H1 (cell line): Measurements from ENCODE around the gene SLPI. TPM values are rescaled to one million over a fixed set of nuclear protein-coding genes. Genes with fewer than 3 reads are reported as not detected.
A peak's percentile ranks its signal among the peaks of the same experiment; 100 is the strongest.

Experiments used
- CEBPB ChIP-seq: IDR thresholded peaks from 2 replicates; pipeline ENCODE4 v1.6.1; 2012; ENCODE audit warnings: low read depth, low read length
- EZH2 ChIP-seq: fragments of 200-600 bp; sonication (generic); IDR thresholded peaks from 2 replicates; pipeline ENCODE4 v1.7.1; 2012; ENCODE audit warnings: low read depth, mild to moderate bottlenecking, moderate library complexity, low read length, inconsistent platforms; ENCODE audit not compliant: severe bottlenecking
- GABPA ChIP-seq: IDR thresholded peaks from 2 replicates; pipeline ENCODE4 v1.6.1; 2011; ENCODE audit warnings: mild to moderate bottlenecking, low read length, moderate library complexity, borderline replicate concordance; ENCODE audit not compliant: insufficient read depth
- HDAC2 ChIP-seq, 2 experiments: fragments of 300-600 bp in 1 of 2; sonication (generic) in 1 of 2; IDR thresholded peaks; 2 replicates each; pipeline ENCODE4 v1.6.1; 2011 to 2012; ENCODE audit warnings: low read depth in 2 of 2, low read length in 2 of 2, mild to moderate bottlenecking in 2 of 2, moderate library complexity in 2 of 2, borderline replicate concordance in 1 of 2, inconsistent platforms in 1 of 2
- MAFK ChIP-seq: IDR thresholded peaks from 2 replicates; pipeline ENCODE4 v1.6.1; 2012; ENCODE audit warnings: low read depth, mild to moderate bottlenecking, improper control_type of control experiment, low read length
- SIX5 ChIP-seq: IDR thresholded peaks from 2 replicates; pipeline ENCODE4 v1.6.1; 2011; ENCODE audit warnings: mild to moderate bottlenecking, low read depth, low read length
- TBP ChIP-seq: IDR thresholded peaks from 2 replicates; pipeline ENCODE4 v1.6.1; 2011; ENCODE audit warnings: low read depth, low read length, improper control_type of control experiment
- ZNF274 ChIP-seq: IDR thresholded peaks from 2 replicates; pipeline ENCODE4 v1.7.0; 2012; ENCODE audit warnings: low read length, borderline replicate concordance; ENCODE audit errors: extremely low read depth
- polyA plus RNA-seq, 7 experiments: library from polyadenylated mRNA; depleted of rRNA in 3 of 7; stranded (reverse) in 5 of 7; unstranded in 2 of 7; fragments of >200 nt in 5 of 7; fragments of 200-250 nt in 2 of 7; gene quantifications; 1 replicate in 5 of 7; 2 replicates in 1 of 7; 4 replicates in 1 of 7; pipeline versions ENCODE4 v1.2.1 to v1.2.3, GENCODE V29; 2011 to 2013; ENCODE audit warnings: missing spikeins in 2 of 7, mixed read lengths in 2 of 7
- total RNA-seq: library from RNA; stranded (reverse); fragmentation: NEBNext Ultra II Directional; extraction: Animal tissue kit (Norgen Biotek cat#: 25700); gene quantifications from 2 replicates; pipeline ENCODE4 v1.2.1, GENCODE V29; 2021
- TF ChIP-seq, protein P1 (sequence below): fragments of 300-600 bp; sonication (generic); IDR thresholded peaks from 2 replicates; pipeline ENCODE4 v1.7.1; 2012; ENCODE audit warnings: low read length, moderate library complexity, mild to moderate bottlenecking, inconsistent platforms; ENCODE audit not compliant: insufficient replicate concordance

SLPI gene
- total and polyA plus RNA-seq, 2 of the 8 experiments (the other 6 are each of a cell fraction or from before 2014, with no cell fraction given) = not detected

DNA sequence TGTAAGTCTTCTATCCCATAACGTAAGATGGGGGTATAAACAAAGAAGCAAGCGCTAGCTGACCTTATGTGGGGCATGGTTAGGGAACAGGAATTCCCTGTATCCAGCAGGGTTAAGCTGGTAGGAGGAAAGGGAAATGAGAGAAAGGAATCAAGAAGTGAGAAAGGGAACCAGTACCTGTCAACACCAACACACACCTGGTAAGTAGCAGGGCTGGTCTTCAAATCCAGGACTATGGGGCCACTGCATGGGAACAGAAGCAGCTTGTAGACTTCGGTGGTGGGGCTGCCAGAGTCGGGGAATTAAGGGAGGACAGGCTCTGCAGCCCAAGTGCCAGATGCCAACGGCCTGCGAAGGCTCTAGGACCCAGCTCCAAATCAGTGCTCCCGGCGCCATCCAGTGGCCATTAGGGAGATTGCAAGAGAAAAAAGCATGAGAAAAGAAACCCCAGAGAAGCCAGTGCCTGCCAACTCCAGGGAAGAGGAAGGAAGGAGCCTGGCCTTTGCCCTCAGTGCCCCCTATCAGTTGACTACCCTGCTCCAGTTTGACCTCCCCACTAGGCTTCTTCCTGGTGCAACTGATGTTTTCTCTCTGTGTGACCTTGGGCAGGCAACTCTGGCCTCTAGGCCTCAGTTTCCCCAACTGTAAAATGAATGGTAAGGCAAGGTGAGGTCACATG is 36.5 kb upstream of the SLPI start (continued):
- no peak for TF ChIP-seq GABPA
- TF ChIP-seq SIX5 = no peak
- TF ChIP-seq ZNF274 = no peak
- TF ChIP-seq HDAC2 (IDR thresholded peaks at IDR 0.05; ENCODE audit: borderline replicate concordance in 1 of 2, low read depth in 2 of 2, low read length in 2 of 2) = no peak
- peak; percentile 91 for TF ChIP-seq TBP
- no peak for TF ChIP-seq CEBPB
- TF ChIP-seq, protein P1, sequence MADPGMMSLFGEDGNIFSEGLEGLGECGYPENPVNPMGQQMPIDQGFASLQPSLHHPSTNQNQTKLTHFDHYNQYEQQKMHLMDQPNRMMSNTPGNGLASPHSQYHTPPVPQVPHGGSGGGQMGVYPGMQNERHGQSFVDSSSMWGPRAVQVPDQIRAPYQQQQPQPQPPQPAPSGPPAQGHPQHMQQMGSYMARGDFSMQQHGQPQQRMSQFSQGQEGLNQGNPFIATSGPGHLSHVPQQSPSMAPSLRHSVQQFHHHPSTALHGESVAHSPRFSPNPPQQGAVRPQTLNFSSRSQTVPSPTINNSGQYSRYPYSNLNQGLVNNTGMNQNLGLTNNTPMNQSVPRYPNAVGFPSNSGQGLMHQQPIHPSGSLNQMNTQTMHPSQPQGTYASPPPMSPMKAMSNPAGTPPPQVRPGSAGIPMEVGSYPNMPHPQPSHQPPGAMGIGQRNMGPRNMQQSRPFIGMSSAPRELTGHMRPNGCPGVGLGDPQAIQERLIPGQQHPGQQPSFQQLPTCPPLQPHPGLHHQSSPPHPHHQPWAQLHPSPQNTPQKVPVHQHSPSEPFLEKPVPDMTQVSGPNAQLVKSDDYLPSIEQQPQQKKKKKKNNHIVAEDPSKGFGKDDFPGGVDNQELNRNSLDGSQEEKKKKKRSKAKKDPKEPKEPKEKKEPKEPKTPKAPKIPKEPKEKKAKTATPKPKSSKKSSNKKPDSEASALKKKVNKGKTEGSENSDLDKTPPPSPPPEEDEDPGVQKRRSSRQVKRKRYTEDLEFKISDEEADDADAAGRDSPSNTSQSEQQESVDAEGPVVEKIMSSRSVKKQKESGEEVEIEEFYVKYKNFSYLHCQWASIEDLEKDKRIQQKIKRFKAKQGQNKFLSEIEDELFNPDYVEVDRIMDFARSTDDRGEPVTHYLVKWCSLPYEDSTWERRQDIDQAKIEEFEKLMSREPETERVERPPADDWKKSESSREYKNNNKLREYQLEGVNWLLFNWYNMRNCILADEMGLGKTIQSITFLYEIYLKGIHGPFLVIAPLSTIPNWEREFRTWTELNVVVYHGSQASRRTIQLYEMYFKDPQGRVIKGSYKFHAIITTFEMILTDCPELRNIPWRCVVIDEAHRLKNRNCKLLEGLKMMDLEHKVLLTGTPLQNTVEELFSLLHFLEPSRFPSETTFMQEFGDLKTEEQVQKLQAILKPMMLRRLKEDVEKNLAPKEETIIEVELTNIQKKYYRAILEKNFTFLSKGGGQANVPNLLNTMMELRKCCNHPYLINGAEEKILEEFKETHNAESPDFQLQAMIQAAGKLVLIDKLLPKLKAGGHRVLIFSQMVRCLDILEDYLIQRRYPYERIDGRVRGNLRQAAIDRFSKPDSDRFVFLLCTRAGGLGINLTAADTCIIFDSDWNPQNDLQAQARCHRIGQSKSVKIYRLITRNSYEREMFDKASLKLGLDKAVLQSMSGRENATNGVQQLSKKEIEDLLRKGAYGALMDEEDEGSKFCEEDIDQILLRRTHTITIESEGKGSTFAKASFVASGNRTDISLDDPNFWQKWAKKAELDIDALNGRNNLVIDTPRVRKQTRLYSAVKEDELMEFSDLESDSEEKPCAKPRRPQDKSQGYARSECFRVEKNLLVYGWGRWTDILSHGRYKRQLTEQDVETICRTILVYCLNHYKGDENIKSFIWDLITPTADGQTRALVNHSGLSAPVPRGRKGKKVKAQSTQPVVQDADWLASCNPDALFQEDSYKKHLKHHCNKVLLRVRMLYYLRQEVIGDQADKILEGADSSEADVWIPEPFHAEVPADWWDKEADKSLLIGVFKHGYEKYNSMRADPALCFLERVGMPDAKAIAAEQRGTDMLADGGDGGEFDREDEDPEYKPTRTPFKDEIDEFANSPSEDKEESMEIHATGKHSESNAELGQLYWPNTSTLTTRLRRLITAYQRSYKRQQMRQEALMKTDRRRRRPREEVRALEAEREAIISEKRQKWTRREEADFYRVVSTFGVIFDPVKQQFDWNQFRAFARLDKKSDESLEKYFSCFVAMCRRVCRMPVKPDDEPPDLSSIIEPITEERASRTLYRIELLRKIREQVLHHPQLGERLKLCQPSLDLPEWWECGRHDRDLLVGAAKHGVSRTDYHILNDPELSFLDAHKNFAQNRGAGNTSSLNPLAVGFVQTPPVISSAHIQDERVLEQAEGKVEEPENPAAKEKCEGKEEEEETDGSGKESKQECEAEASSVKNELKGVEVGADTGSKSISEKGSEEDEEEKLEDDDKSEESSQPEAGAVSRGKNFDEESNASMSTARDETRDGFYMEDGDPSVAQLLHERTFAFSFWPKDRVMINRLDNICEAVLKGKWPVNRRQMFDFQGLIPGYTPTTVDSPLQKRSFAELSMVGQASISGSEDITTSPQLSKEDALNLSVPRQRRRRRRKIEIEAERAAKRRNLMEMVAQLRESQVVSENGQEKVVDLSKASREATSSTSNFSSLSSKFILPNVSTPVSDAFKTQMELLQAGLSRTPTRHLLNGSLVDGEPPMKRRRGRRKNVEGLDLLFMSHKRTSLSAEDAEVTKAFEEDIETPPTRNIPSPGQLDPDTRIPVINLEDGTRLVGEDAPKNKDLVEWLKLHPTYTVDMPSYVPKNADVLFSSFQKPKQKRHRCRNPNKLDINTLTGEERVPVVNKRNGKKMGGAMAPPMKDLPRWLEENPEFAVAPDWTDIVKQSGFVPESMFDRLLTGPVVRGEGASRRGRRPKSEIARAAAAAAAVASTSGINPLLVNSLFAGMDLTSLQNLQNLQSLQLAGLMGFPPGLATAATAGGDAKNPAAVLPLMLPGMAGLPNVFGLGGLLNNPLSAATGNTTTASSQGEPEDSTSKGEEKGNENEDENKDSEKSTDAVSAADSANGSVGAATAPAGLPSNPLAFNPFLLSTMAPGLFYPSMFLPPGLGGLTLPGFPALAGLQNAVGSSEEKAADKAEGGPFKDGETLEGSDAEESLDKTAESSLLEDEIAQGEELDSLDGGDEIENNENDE = no peak
- TF ChIP-seq MAFK = no peak
- no peak for TF ChIP-seq EZH2
